ENCODE measurements around the gene LGALS1. TPM values are rescaled to one million over a fixed set of nuclear protein-coding genes. Genes with fewer than 3 reads are reported as not detected.

Gene LGALS1
- total RNA-seq (2014; rRNA removed), result 1,612 and 2,325 TPM in 2 replicates
- Bru-seq, nascent RNA, result percentile 99 among the genes with signal in this experiment
- BruChase-seq, experiment 1, labeled RNA remaining after a 6-hour chase, result percentile 98 among the genes with signal in this experiment
- percentile 95 among the genes with signal in this experiment for BruChase-seq, experiment 2, labeled RNA remaining after a 2-hour chase
- long read RNA-seq, transcript LGALS1-201 (4 exons, 560 nt), result major isoform, 370 of 554 reads
- long read RNA-seq, partial matches to known transcripts, result 125 of 554 reads
- long read RNA-seq, other reads (novel, unspliced or antisense), result 55 of 554 reads

- Histone ChIP-seq H3K27me3 (ENCODE audit: low read length) (no peaks in the 10 kb centered on the region), H3K36me3 (ENCODE audit: low read depth, low read length) (peaks cover 5% of the 10 kb centered on the region; the same call in 1 of the 2 replicates), H4K20me1 (ENCODE audit: low read length) (peaks cover 6% of the 10 kb centered on the region; the same call in 1 of the 2 replicates), H3K4me2 (ENCODE audit: low read length) (peak within 1 kb of the TSS; percentile 97), H3K27ac (ENCODE audit: low read length) (peak within 1 kb of the TSS; percentile 93), H3K9me2 (replicated peaks; ENCODE audit: low read length) (no peaks in the 10 kb centered on the region), H2AFZ (ENCODE audit: low read length) (peak within 1 kb of the TSS; percentile 61), H3K79me2 (ENCODE audit: low read length) (peaks cover 25% of the 10 kb centered on the region), H3K9me3 (ENCODE audit: low read length) (no peaks in the 10 kb centered on the region), H3K4me3 (ENCODE audit: low read length) (peak within 1 kb of the TSS; percentile 85), H3K9ac (ENCODE audit: low read length) (peak within 1 kb of the TSS; percentile 86), H3F3A (ENCODE audit: low read length, unreplicated experiment) (peaks cover 3% of the 10 kb centered on the region), H3K4me1 (ENCODE audit: insufficient read depth, low read length) (peaks cover 11% of the 10 kb centered on the region)
- TF ChIP-seq CTCF (conservative IDR thresholded peaks at IDR 0.05; ENCODE audit: low read depth, low read length), result no peak
- TF ChIP-seq EZH2phosphoT487 (IDR thresholded peaks at IDR 0.05; ENCODE audit: borderline replicate concordance, low read length), result no peak
- no peak for TF ChIP-seq EZH2 (IDR thresholded peaks at IDR 0.05; ENCODE audit: low read length, unreplicated experiment)
- POLR2A ChIA-PET (ENCODE audit: unreplicated experiment), result interaction anchor here (0.5 to 1.3 kb wide), 5 partner anchors 11 to 169 kb away, joined by 4 to 8 read pairs (median 6); partner anchors contain the start of genes ANKRD54, NOL12 and PDXP
- BruUV-seq (replicated peaks), result no TSS peak
- intact Hi-C loops (cut with micrococcal nuclease), result loop anchor here (2.0 kb wide), 1 partner anchor 14 kb away; no protein-coding TSS in a partner anchor
- CTCF ChIA-PET, result interaction anchor here (0.8 to 1.0 kb wide), 2 partner anchors 14 kb away, joined by 3 to 4 read pairs; no protein-coding TSS in a partner anchor
- ATAC-seq, result peak; percentile 84
- DNase-seq, result peak; percentile 95
These were observed at the start of gene LGALS1 for GRCh38 chr22:37674951-37675929. Gene LGALS1, plus strand, starts transcription at chr22:37675636. Its CDS starts 67 bp downstream, at chr22:37675703.

- no peak overlapping the region for H3K4me3 ChIP-seq (ENCODE audit: low read length)
- no peak for DNase-seq
- BruUV-seq (replicated peaks), result no TSS peak
These were observed 49.7 kb upstream of the LGALS1 start for GRCh38 chr22:37625737-37626136.

More at GRCh38 chr22:37625737-37626136, 49.7 kb upstream of the LGALS1 start:
- TF ChIP-seq EZH2 (IDR thresholded peaks at IDR 0.05; ENCODE audit: low read length, unreplicated experiment) (no peak), CTCF (conservative IDR thresholded peaks at IDR 0.05; ENCODE audit: low read depth, low read length) (no peak), EZH2phosphoT487 (IDR thresholded peaks at IDR 0.05; ENCODE audit: borderline replicate concordance, low read length) (no peak)
- intact Hi-C loops (cut with micrococcal nuclease), result no loop called here
- no peaks in the 10 kb centered on the region for H3K27me3 ChIP-seq (ENCODE audit: low read length)
- ATAC-seq, result no peak
- no peak overlapping the region for H2AFZ ChIP-seq (ENCODE audit: low read length)
- H3K4me2 ChIP-seq (ENCODE audit: low read length), result no peak overlapping the region
- no peak overlapping the region for H3K9ac ChIP-seq (ENCODE audit: low read length)
- no peak overlapping the region for H3K27ac ChIP-seq (ENCODE audit: low read length)
- no peaks in the 10 kb centered on the region for H3K9me2 ChIP-seq (replicated peaks; ENCODE audit: low read length)
- no peaks in the 10 kb centered on the region for H3K79me2 ChIP-seq (ENCODE audit: low read length)
- no peaks in the 10 kb centered on the region for H4K20me1 ChIP-seq (ENCODE audit: low read length)
- no peaks in the 10 kb centered on the region for H3F3A ChIP-seq (ENCODE audit: low read length, unreplicated experiment)
- H3K36me3 ChIP-seq (ENCODE audit: low read depth, low read length), result no peaks in the 10 kb centered on the region
- H3K4me1 ChIP-seq (ENCODE audit: insufficient read depth, low read length), result no peaks in the 10 kb centered on the region
- CTCF ChIA-PET, result no interaction called here
- no peaks in the 10 kb centered on the region for H3K9me3 ChIP-seq (ENCODE audit: low read length)
- POLR2A ChIA-PET (ENCODE audit: unreplicated experiment), result no interaction called here
